ENCODE results near the gene UBL3.

The UBL3 gene

GRCh38 chr13:29849731-29850212 is 645 bp downstream of the UBL3 start:
- TF ChIP-seq CTCF (conservative IDR thresholded peaks at IDR 0.05; ENCODE audit: low read depth, low read length) = no peak
- H3K4me3 ChIP-seq (ENCODE audit: low read length) = peak overlapping the region; percentile 83
- DNase-seq (ENCODE audit: low read depth) = peak; percentile 33

- no peak for TF ChIP-seq CTCF (conservative IDR thresholded peaks at IDR 0.05; ENCODE audit: low read depth, low read length)
- H3K4me3 ChIP-seq (ENCODE audit: low read length) = peak overlapping the region; percentile 83
- no peak for DNase-seq (ENCODE audit: low read depth)
Measured at GRCh38 chr13:29849071-29849631, 1.3 kb downstream of the UBL3 start.

- no peak for DNase-seq (ENCODE audit: low read depth)
- no peak for TF ChIP-seq CTCF (conservative IDR thresholded peaks at IDR 0.05; ENCODE audit: low read depth, low read length)
- peak overlapping the region; percentile 31 for H3K4me3 ChIP-seq (ENCODE audit: low read length)
Measured at GRCh38 chr13:29847501-29847983, 2.9 kb downstream of the UBL3 start.

GRCh38 chr13:29846475-29847256 is 3.8 kb downstream of the UBL3 start:
- DNase-seq (ENCODE audit: low read depth) = no peak
- no peak for TF ChIP-seq CTCF (conservative IDR thresholded peaks at IDR 0.05; ENCODE audit: low read depth, low read length)
- H3K4me3 ChIP-seq (ENCODE audit: low read length) = peak overlapping the region; percentile 31

GRCh38 chr13:29845440-29846056 is 4.9 kb downstream of the UBL3 start:
- DNase-seq (ENCODE audit: low read depth) = no peak
- H3K4me3 ChIP-seq (ENCODE audit: low read length) = no peak overlapping the region

GRCh38 chr13:29844441-29844840 is 6.0 kb downstream of the UBL3 start:
- H3K4me3 ChIP-seq (ENCODE audit: low read length) = no peak overlapping the region
- TF ChIP-seq CTCF (conservative IDR thresholded peaks at IDR 0.05; ENCODE audit: low read depth, low read length) = no peak
- no peak for DNase-seq (ENCODE audit: low read depth)

More at GRCh38 chr13:29845440-29846056, 4.9 kb downstream of the UBL3 start:
- peak; percentile 25 for TF ChIP-seq CTCF (conservative IDR thresholded peaks at IDR 0.05; ENCODE audit: low read depth, low read length)
